Type B pancreatic cell (in vitro differentiated cells): Measurements from ENCODE around the gene VWC2. TPM values are rescaled to one million over a fixed set of nuclear protein-coding genes. Genes with fewer than 3 reads are reported as not detected.

Experiments
- DNase-seq: peaks from one replicate; pipeline ENCODE4 v3.0.0; 2021; ENCODE audit warnings: mixed read lengths; ENCODE audit not compliant: unreplicated experiment; ENCODE audit errors: extremely low spot score
- H3K27ac Mint-ChIP-seq: 2 replicates; pipeline ENCODE4 v1.8.0; 2021; ENCODE audit warnings: mild to moderate bottlenecking, mixed read lengths
- H3K27me3 Mint-ChIP-seq: 2 replicates; pipeline ENCODE4 v1.8.0; 2021; ENCODE audit warnings: mixed read lengths
- H3K36me3 Mint-ChIP-seq: 2 replicates; pipeline ENCODE4 v1.8.0; 2021; ENCODE audit warnings: mixed read lengths
- H3K4me1 Mint-ChIP-seq: one replicate; pipeline ENCODE4 v1.8.0; 2021; ENCODE audit warnings: mixed read lengths; ENCODE audit not compliant: unreplicated experiment
- H3K4me3 Mint-ChIP-seq: 2 replicates; pipeline ENCODE4 v1.8.0; 2021; ENCODE audit warnings: mild to moderate bottlenecking, mixed read lengths
- H3K9me3 Mint-ChIP-seq: 2 replicates; pipeline ENCODE4 v1.8.0; 2021; ENCODE audit warnings: mixed read lengths
- CTCF ChIP-seq: fragments of 200-600 bp; sonication (generic); conservative IDR thresholded peaks from 2 replicates; pipeline ENCODE4 v1.5.0; 2021; ENCODE audit warnings: antibody characterized with exemption, mild to moderate bottlenecking
- total RNA-seq: library from RNA; stranded (reverse); gene quantifications from 2 replicates; pipeline ENCODE4 v1.2.1, GENCODE V29; 2021; ENCODE audit warnings: low replicate concordance

Gene VWC2
- total RNA-seq, 1 donor from 2014 or later, result 0.60 TPM

GRCh38 chr7:49787980-49788379, 14.5 kb downstream of the VWC2 start:
- H3K36me3 Mint-ChIP-seq, result no peaks in the 10 kb centered on the region
- no peak for TF ChIP-seq CTCF
- DNase-seq, result no peak
- no peak overlapping the region for H3K27ac Mint-ChIP-seq
- no peak overlapping the region for H3K4me3 Mint-ChIP-seq
- peaks cover 24% of the 10 kb centered on the region for H3K27me3 Mint-ChIP-seq
- peaks cover 12% of the 10 kb centered on the region for H3K4me1 Mint-ChIP-seq
- no peaks in the 10 kb centered on the region for H3K9me3 Mint-ChIP-seq

- Mint-ChIP-seq H3K4me1 (peaks cover 12% of the 10 kb centered on the region), H3K27ac (no peak overlapping the region), H3K36me3 (no peaks in the 10 kb centered on the region), H3K4me3 (no peak overlapping the region), H3K27me3 (peaks cover 28% of the 10 kb centered on the region), H3K9me3 (no peaks in the 10 kb centered on the region)
- DNase-seq, result no peak
- TF ChIP-seq CTCF, result no peak
These were observed 15.1 kb downstream of the VWC2 start for GRCh38 chr7:49788455-49789059.

GRCh38 chr7:49789736-49790135, 16.3 kb downstream of the VWC2 start:
- Mint-ChIP-seq H3K36me3 (no peaks in the 10 kb centered on the region), H3K9me3 (no peaks in the 10 kb centered on the region), H3K4me3 (no peak overlapping the region), H3K27me3 (peaks cover 30% of the 10 kb centered on the region), H3K4me1 (peaks cover 12% of the 10 kb centered on the region), H3K27ac (no peak overlapping the region)
- no peak for DNase-seq
- no peak for TF ChIP-seq CTCF

- H3K27me3 Mint-ChIP-seq, result peaks cover 30% of the 10 kb centered on the region
- H3K4me3 Mint-ChIP-seq, result no peak overlapping the region
- no peaks in the 10 kb centered on the region for H3K9me3 Mint-ChIP-seq
- H3K27ac Mint-ChIP-seq, result peak overlapping the region; percentile 20
- no peak for TF ChIP-seq CTCF
- no peak for DNase-seq
- H3K4me1 Mint-ChIP-seq, result peaks cover 12% of the 10 kb centered on the region
- no peaks in the 10 kb centered on the region for H3K36me3 Mint-ChIP-seq
These were observed 16.8 kb downstream of the VWC2 start for GRCh38 chr7:49790209-49790608.

GRCh38 chr7:49791088-49791741, 17.8 kb downstream of the VWC2 start:
- no peaks in the 10 kb centered on the region for H3K36me3 Mint-ChIP-seq
- H3K27ac Mint-ChIP-seq, result peak overlapping the region; percentile 20
- DNase-seq, result no peak
- no peak overlapping the region for H3K4me3 Mint-ChIP-seq
- peak; percentile 75 for TF ChIP-seq CTCF
- H3K9me3 Mint-ChIP-seq, result no peaks in the 10 kb centered on the region
- H3K4me1 Mint-ChIP-seq, result peaks cover 15% of the 10 kb centered on the region
- H3K27me3 Mint-ChIP-seq, result peaks cover 35% of the 10 kb centered on the region
